T-helper 1 cell treated with Interleukin-12 subunit alpha and Interleukin-12 subunit beta and Interleukin-4 antibody, amounts not matched to agents 30 ng/mL and 1 ng/mL, for 36 hours (primary cell): ENCODE data around the gene PLCL1. TPM values are rescaled to one million over a fixed set of nuclear protein-coding genes. Genes with fewer than 3 reads are reported as not detected.

Experiments
- total RNA-seq: library from RNA; stranded (reverse); gene quantifications from 2 replicates; pipeline ENCODE4 v1.2.3, GENCODE V29; 2022

The PLCL1 gene
- total RNA-seq, 1 donor from 2014 or later, result 2.7 TPM

Other genes with a start within 250 kb of the PLCL1 start
- gene RFTN2, start 129.0 kb upstream of the PLCL1 start, total RNA-seq, result not detected in 2 replicates
- 12.8 and 14.7 TPM in 2 replicates for gene MARS2, start 99.2 kb upstream of the PLCL1 start, total RNA-seq
- gene BOLL, start 19.3 kb upstream of the PLCL1 start, total RNA-seq, result not detected in 2 replicates